Measurements from ENCODE around the gene MED17.

Gene MED17

GRCh38 chr11:93817426-93818348 is 33.6 kb downstream of the MED17 start:
- Histone ChIP-seq H3K4me3 (ENCODE audit: low read depth, low read length) (no peak overlapping the region), H3K27ac (ENCODE audit: low read depth, low read length) (no peak overlapping the region), H3K36me3 (ENCODE audit: insufficient read depth, low read length) (peaks cover 21% of the 10 kb centered on the region), H3K79me2 (ENCODE audit: control insufficient read depth, insufficient read depth, low read length, unreplicated experiment) (no peaks in the 10 kb centered on the region), H3K27me3 (ENCODE audit: insufficient read depth, low read length) (no peaks in the 10 kb centered on the region), H3K4me1 (ENCODE audit: control insufficient read depth, insufficient read depth, low read length, unreplicated experiment) (no peaks in the 10 kb centered on the region), H2AFZ (ENCODE audit: low read length, unreplicated experiment) (no peak overlapping the region)

GRCh38 chr11:93819966-93820695 is 36.0 kb downstream of the MED17 start:
- Histone ChIP-seq H3K79me2 (ENCODE audit: control insufficient read depth, insufficient read depth, low read length, unreplicated experiment) (no peaks in the 10 kb centered on the region), H3K27ac (ENCODE audit: low read depth, low read length) (no peak overlapping the region), H3K4me3 (ENCODE audit: low read depth, low read length) (no peak overlapping the region), H3K4me1 (ENCODE audit: control insufficient read depth, insufficient read depth, low read length, unreplicated experiment) (no peaks in the 10 kb centered on the region), H3K27me3 (ENCODE audit: insufficient read depth, low read length) (no peaks in the 10 kb centered on the region), H2AFZ (ENCODE audit: low read length, unreplicated experiment) (no peak overlapping the region), H3K36me3 (ENCODE audit: insufficient read depth, low read length) (0 out of 2 replicates have a peak, but pooled peaks cover under 1% of the 10 kb centered on the region)

GRCh38 chr11:93820847-93821246 is 36.8 kb downstream of the MED17 start:
- Histone ChIP-seq H3K79me2 (ENCODE audit: control insufficient read depth, insufficient read depth, low read length, unreplicated experiment) (no peaks in the 10 kb centered on the region), H2AFZ (ENCODE audit: low read length, unreplicated experiment) (no peak overlapping the region), H3K4me1 (ENCODE audit: control insufficient read depth, insufficient read depth, low read length, unreplicated experiment) (no peaks in the 10 kb centered on the region), H3K27me3 (ENCODE audit: insufficient read depth, low read length) (no peaks in the 10 kb centered on the region), H3K27ac (ENCODE audit: low read depth, low read length) (no peak overlapping the region), H3K4me3 (ENCODE audit: low read depth, low read length) (no peak overlapping the region), H3K36me3 (ENCODE audit: insufficient read depth, low read length) (no peaks in the 10 kb centered on the region)

- H2AFZ ChIP-seq (ENCODE audit: low read length, unreplicated experiment): no peak overlapping the region
These were observed 37.5 kb downstream of the MED17 start for GRCh38 chr11:93821617-93822016.

DNA sequence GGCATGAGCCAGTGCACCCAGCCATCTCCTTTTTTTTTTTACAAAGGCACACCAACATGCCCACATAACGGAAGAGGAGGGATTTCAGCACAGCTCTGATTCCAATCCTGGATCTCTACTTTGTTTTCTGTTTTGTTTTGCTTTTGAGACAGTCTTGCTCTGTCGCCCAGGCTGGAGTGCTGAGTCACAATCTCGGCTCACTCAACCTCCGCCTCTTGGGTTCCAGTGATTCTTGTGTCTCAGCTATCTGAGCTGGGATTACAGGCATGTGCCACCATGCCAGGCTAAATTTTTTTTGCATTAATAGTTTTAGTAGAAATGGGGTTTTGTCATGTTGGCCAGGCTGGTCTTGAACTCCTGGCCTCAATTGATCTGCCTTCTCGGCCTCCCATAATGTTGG is 38.3 kb downstream of the MED17 start:
- Histone ChIP-seq H2AFZ (ENCODE audit: low read length, unreplicated experiment) (no peak overlapping the region), H3K4me1 (ENCODE audit: control insufficient read depth, insufficient read depth, low read length, unreplicated experiment) (no peaks in the 10 kb centered on the region), H3K27me3 (ENCODE audit: insufficient read depth, low read length) (no peaks in the 10 kb centered on the region), H3K4me3 (ENCODE audit: low read depth, low read length) (no peak overlapping the region), H3K79me2 (ENCODE audit: control insufficient read depth, insufficient read depth, low read length, unreplicated experiment) (no peaks in the 10 kb centered on the region), H3K36me3 (ENCODE audit: insufficient read depth, low read length) (no peaks in the 10 kb centered on the region), H3K27ac (ENCODE audit: low read depth, low read length) (no peak overlapping the region)

More at GRCh38 chr11:93821617-93822016, 37.5 kb downstream of the MED17 start:
- no peak overlapping the region for H3K27ac ChIP-seq (ENCODE audit: low read depth, low read length)
- no peak overlapping the region for H3K4me3 ChIP-seq (ENCODE audit: low read depth, low read length)
- H3K27me3 ChIP-seq (ENCODE audit: insufficient read depth, low read length): no peaks in the 10 kb centered on the region
- no peaks in the 10 kb centered on the region for H3K36me3 ChIP-seq (ENCODE audit: insufficient read depth, low read length)
- no peaks in the 10 kb centered on the region for H3K4me1 ChIP-seq (ENCODE audit: control insufficient read depth, insufficient read depth, low read length, unreplicated experiment)
- no peaks in the 10 kb centered on the region for H3K79me2 ChIP-seq (ENCODE audit: control insufficient read depth, insufficient read depth, low read length, unreplicated experiment)

DNA sequence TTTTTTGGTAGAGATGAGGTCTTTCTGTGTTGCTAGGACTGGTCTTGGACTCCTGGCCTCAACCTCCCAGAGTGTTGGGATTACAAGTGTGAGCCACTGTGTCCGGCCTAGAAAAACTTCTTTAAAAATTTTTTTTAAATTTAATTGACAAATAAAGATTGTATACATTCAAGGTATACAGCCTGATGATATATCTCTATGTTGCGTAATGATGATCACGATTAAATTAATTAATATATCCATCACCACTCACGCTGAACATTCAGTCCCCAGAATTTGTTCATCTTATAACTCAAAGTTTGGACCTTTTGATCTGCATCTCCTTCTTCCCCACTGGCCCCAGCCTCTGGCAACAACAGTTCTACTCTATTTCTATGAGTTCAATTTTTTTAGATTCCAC is 39.1 kb downstream of the MED17 start:
- Histone ChIP-seq H3K27me3 (ENCODE audit: insufficient read depth, low read length) (no peaks in the 10 kb centered on the region), H3K79me2 (ENCODE audit: control insufficient read depth, insufficient read depth, low read length, unreplicated experiment) (no peaks in the 10 kb centered on the region)

DNA sequence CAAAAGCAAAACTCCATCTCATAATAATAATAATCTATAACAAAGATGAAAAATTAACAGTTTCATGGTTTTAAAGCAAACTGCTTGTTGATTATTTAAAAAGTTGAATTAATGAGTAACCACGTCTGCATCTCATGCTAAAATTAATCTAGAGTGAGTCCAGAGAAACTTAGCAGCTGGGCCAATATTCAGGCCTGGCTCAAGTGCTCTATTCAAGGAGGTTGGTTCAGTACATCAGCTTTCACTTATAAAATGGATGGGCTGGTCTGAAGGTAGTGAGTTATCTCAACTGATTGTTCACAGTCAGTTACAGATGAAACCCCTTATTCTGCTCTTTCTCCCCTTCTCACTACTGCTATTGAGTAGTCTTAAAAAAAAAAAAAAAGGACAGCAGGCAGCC is 43.3 kb downstream of the MED17 start:
- no peak overlapping the region for H3K4me3 ChIP-seq (ENCODE audit: low read depth, low read length)
- no peaks in the 10 kb centered on the region for H3K79me2 ChIP-seq (ENCODE audit: control insufficient read depth, insufficient read depth, low read length, unreplicated experiment)
- no peak overlapping the region for H3K27ac ChIP-seq (ENCODE audit: low read depth, low read length)
- no peaks in the 10 kb centered on the region for H3K27me3 ChIP-seq (ENCODE audit: insufficient read depth, low read length)
- H3K4me1 ChIP-seq (ENCODE audit: control insufficient read depth, insufficient read depth, low read length, unreplicated experiment): no peaks in the 10 kb centered on the region
- H2AFZ ChIP-seq (ENCODE audit: low read length, unreplicated experiment): no peak overlapping the region
- H3K36me3 ChIP-seq (ENCODE audit: insufficient read depth, low read length): no peaks in the 10 kb centered on the region

More for the DNA sequence above, 39.1 kb downstream of the MED17 start:
- H3K4me3 ChIP-seq (ENCODE audit: low read depth, low read length): no peak overlapping the region
- H2AFZ ChIP-seq (ENCODE audit: low read length, unreplicated experiment): no peak overlapping the region
- no peaks in the 10 kb centered on the region for H3K4me1 ChIP-seq (ENCODE audit: control insufficient read depth, insufficient read depth, low read length, unreplicated experiment)
- H3K27ac ChIP-seq (ENCODE audit: low read depth, low read length): no peak overlapping the region
- H3K36me3 ChIP-seq (ENCODE audit: insufficient read depth, low read length): no peaks in the 10 kb centered on the region

DNA sequence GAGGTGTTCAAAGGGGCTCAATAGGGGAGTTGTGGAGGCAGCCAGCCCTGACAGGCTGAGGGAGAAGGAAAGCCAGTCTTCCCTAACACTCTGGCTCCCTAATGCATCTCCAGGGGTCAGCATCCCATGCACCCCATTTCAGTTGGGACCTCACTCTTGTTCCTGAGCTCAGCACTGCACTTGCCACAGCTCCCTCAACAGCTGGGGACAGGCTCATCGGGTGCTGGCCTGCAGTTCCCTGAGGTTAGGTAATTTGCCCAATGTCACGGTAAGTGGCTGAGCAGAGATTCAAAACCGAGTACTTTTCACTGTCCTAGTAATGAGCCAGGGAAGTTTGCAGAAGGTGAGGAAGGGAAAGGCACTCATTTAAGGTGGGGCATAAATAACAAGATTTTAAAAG is 45.5 kb downstream of the MED17 start:
- no peaks in the 10 kb centered on the region for H3K36me3 ChIP-seq (ENCODE audit: insufficient read depth, low read length)
- no peaks in the 10 kb centered on the region for H3K4me1 ChIP-seq (ENCODE audit: control insufficient read depth, insufficient read depth, low read length, unreplicated experiment)
- no peak overlapping the region for H3K27ac ChIP-seq (ENCODE audit: low read depth, low read length)
- no peaks in the 10 kb centered on the region for H3K27me3 ChIP-seq (ENCODE audit: insufficient read depth, low read length)
- H3K79me2 ChIP-seq (ENCODE audit: control insufficient read depth, insufficient read depth, low read length, unreplicated experiment): no peaks in the 10 kb centered on the region
- no peak overlapping the region for H2AFZ ChIP-seq (ENCODE audit: low read length, unreplicated experiment)
- no peak overlapping the region for H3K4me3 ChIP-seq (ENCODE audit: low read depth, low read length)

DNA sequence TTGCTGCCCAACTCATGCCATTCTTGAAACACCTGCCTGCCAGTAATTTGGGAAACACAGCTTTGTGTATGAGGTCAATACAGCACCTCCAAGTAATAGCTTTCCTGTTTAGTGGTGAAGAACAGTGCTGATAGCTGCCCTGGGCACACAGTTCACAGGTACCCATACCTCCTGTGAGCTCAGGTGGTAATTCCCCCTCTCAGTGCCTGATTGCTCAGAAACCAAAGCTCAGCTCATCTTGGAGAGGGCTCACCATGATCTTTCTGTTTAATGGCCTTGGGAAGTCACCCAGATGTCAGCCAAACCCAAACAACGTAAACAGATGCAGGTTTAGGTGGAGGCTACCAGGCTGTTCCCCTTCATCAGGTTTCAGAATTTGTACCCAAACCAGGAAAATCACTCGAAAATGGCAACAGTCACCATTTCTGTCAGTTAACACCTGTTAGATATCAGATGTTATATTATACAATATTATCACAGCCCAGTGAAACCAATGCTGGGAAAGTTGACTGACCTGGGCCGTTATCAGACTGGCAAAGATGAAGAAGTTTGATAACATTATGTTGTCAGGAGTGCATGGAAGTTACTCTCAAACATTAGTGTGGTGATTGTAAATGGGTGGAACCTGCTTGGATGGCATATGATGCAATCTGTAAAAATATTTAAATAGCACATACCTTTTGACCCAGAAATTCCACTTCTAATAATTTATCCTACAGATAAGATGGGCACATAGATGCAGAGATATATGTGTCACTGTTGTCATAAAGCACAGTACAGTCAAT is 47.5 kb downstream of the MED17 start:
- H3K27ac ChIP-seq (ENCODE audit: low read depth, low read length): no peak overlapping the region
- no peak overlapping the region for H3K4me3 ChIP-seq (ENCODE audit: low read depth, low read length)
- no peaks in the 10 kb centered on the region for H3K79me2 ChIP-seq (ENCODE audit: control insufficient read depth, insufficient read depth, low read length, unreplicated experiment)
- H2AFZ ChIP-seq (ENCODE audit: low read length, unreplicated experiment): no peak overlapping the region
- no peaks in the 10 kb centered on the region for H3K4me1 ChIP-seq (ENCODE audit: control insufficient read depth, insufficient read depth, low read length, unreplicated experiment)
- H3K36me3 ChIP-seq (ENCODE audit: insufficient read depth, low read length): no peaks in the 10 kb centered on the region
- H3K27me3 ChIP-seq (ENCODE audit: insufficient read depth, low read length): no peaks in the 10 kb centered on the region

- Histone ChIP-seq H3K4me3 (ENCODE audit: low read depth, low read length) (no peak overlapping the region), H3K79me2 (ENCODE audit: control insufficient read depth, insufficient read depth, low read length, unreplicated experiment) (no peaks in the 10 kb centered on the region), H3K27me3 (ENCODE audit: insufficient read depth, low read length) (no peaks in the 10 kb centered on the region), H2AFZ (ENCODE audit: low read length, unreplicated experiment) (no peak overlapping the region), H3K4me1 (ENCODE audit: control insufficient read depth, insufficient read depth, low read length, unreplicated experiment) (no peaks in the 10 kb centered on the region), H3K36me3 (ENCODE audit: insufficient read depth, low read length) (no peaks in the 10 kb centered on the region), H3K27ac (ENCODE audit: low read depth, low read length) (no peak overlapping the region)
These were observed 48.7 kb downstream of the MED17 start for GRCh38 chr11:93832780-93833179.
